ENCODE measurements around the gene CACNG7.

The CACNG7 gene

GRCh38 chr19:53983457-53984289 is 74.6 kb downstream of the CACNG7 start:
- DNase-seq, result no peak

GRCh38 chr19:53985863-53986262 is 76.8 kb downstream of the CACNG7 start:
- no peak for DNase-seq

GRCh38 chr19:53988981-53989380 is 79.9 kb downstream of the CACNG7 start:
- no peak for DNase-seq

GRCh38 chr19:53989600-53990533 is 80.8 kb downstream of the CACNG7 start:
- peak; percentile 32 for DNase-seq

GRCh38 chr19:53991224-53992113 is 82.4 kb downstream of the CACNG7 start, which contains the start of gene CACNG6:
Gene CACNG6 (plus strand): TSS chr19:53991637. CDS start chr19:53992878, 1,241 bp downstream.
- DNase-seq, result peak; percentile 71

- no peak for DNase-seq
These were observed 83.1 kb downstream of the CACNG7 start for GRCh38 chr19:53992211-53992610.

- no peak for DNase-seq
These were observed 83.7 kb downstream of the CACNG7 start for GRCh38 chr19:53992815-53993214.

- DNase-seq, result no peak
These were observed 84.4 kb downstream of the CACNG7 start for GRCh38 chr19:53993448-53993847.

Measured in retina (tissue), 1 donor.